NCI-H2081 (cell line): ENCODE measurements around the gene MFSD2B.

Source experiments
- DNase-seq, 2 experiments: peaks; one replicate each; lab custom pipeline; 2025; lab: John Stamatoyannopoulos, UW

Gene MFSD2B

GRCh38 chr2:24051833-24052232 is 41.9 kb downstream of the MFSD2B start:
- no peak for DNase-seq

- DNase-seq: no peak
Measured at GRCh38 chr2:24052951-24053350, 43.1 kb downstream of the MFSD2B start.

- DNase-seq: no peak
Measured at GRCh38 chr2:24054366-24055010, 44.6 kb downstream of the MFSD2B start.

- no peak for DNase-seq
Measured at GRCh38 chr2:24055750-24056149, 45.9 kb downstream of the MFSD2B start.

- no peak for DNase-seq
Measured at GRCh38 chr2:24058564-24059271, 48.8 kb downstream of the MFSD2B start.

GRCh38 chr2:24065341-24065740 is 55.5 kb downstream of the MFSD2B start:
- DNase-seq: no peak

- no peak for DNase-seq
Measured at GRCh38 chr2:24072259-24072658, 62.4 kb downstream of the MFSD2B start.

- DNase-seq: no peak
Measured at GRCh38 chr2:24073816-24074215, 63.9 kb downstream of the MFSD2B start.

GRCh38 chr2:24075259-24075658 is 65.4 kb downstream of the MFSD2B start:
- DNase-seq: no peak
